ENCODE data around the gene PFDN6.

The PFDN6 gene

GRCh38 chr6:33313709-33314514 is 24.5 kb downstream of the PFDN6 start, which contains the start of gene TAPBP:
TSS of gene TAPBP (minus strand) at chr6:33314078. CDS start at chr6:33314041, 37 bp downstream.
- Histone ChIP-seq H3K27ac (ENCODE audit: low read depth, low read length) (no peak within 1 kb of the TSS), H3K27me3 (ENCODE audit: control insufficient read depth, insufficient read depth, low read length) (no peaks in the 10 kb centered on the region), H3K9ac (ENCODE audit: low read length) (peak within 1 kb of the TSS; percentile 79), H3K4me1 (ENCODE audit: control insufficient read depth, insufficient read depth, low read length) (peaks cover 20% of the 10 kb centered on the region), H3K4me3 (ENCODE audit: low read depth, low read length) (peak within 1 kb of the TSS; percentile 85), H3K36me3 (ENCODE audit: control insufficient read depth, insufficient read depth, low read length) (peaks cover 5% of the 10 kb centered on the region), H3K9me3 (ENCODE audit: control insufficient read depth, insufficient read depth, low read depth, low read length) (no peaks in the 10 kb centered on the region)

- Histone ChIP-seq H3K9me3 (ENCODE audit: control insufficient read depth, insufficient read depth, low read depth, low read length) (no peaks in the 10 kb centered on the region), H3K36me3 (ENCODE audit: control insufficient read depth, insufficient read depth, low read length) (peaks cover 11% of the 10 kb centered on the region), H3K9ac (ENCODE audit: low read length) (no peak overlapping the region), H3K27ac (ENCODE audit: low read depth, low read length) (no peak overlapping the region), H3K4me3 (ENCODE audit: low read depth, low read length) (peak overlapping the region; percentile 85), H3K4me1 (ENCODE audit: control insufficient read depth, insufficient read depth, low read length) (peaks cover 20% of the 10 kb centered on the region), H3K27me3 (ENCODE audit: control insufficient read depth, insufficient read depth, low read length) (no peaks in the 10 kb centered on the region)
Measured at GRCh38 chr6:33314515-33314942, 25.1 kb downstream of the PFDN6 start.

- H3K27me3 ChIP-seq (ENCODE audit: control insufficient read depth, insufficient read depth, low read length): no peaks in the 10 kb centered on the region
- H3K36me3 ChIP-seq (ENCODE audit: control insufficient read depth, insufficient read depth, low read length): peaks cover 18% of the 10 kb centered on the region
- peak overlapping the region; percentile 85 for H3K4me3 ChIP-seq (ENCODE audit: low read depth, low read length)
- no peak overlapping the region for H3K27ac ChIP-seq (ENCODE audit: low read depth, low read length)
- peaks cover 20% of the 10 kb centered on the region for H3K4me1 ChIP-seq (ENCODE audit: control insufficient read depth, insufficient read depth, low read length)
- no peaks in the 10 kb centered on the region for H3K9me3 ChIP-seq (ENCODE audit: control insufficient read depth, insufficient read depth, low read depth, low read length)
- no peak overlapping the region for H3K9ac ChIP-seq (ENCODE audit: low read length)
Measured at GRCh38 chr6:33314943-33315792, 25.8 kb downstream of the PFDN6 start.

- H3K4me1 ChIP-seq (ENCODE audit: control insufficient read depth, insufficient read depth, low read length): peaks cover 24% of the 10 kb centered on the region
- H3K27ac ChIP-seq (ENCODE audit: low read depth, low read length): no peak overlapping the region
- no peak overlapping the region for H3K9ac ChIP-seq (ENCODE audit: low read length)
- no peaks in the 10 kb centered on the region for H3K27me3 ChIP-seq (ENCODE audit: control insufficient read depth, insufficient read depth, low read length)
- H3K9me3 ChIP-seq (ENCODE audit: control insufficient read depth, insufficient read depth, low read depth, low read length): no peaks in the 10 kb centered on the region
- H3K36me3 ChIP-seq (ENCODE audit: control insufficient read depth, insufficient read depth, low read length): peaks cover 26% of the 10 kb centered on the region
- no peak overlapping the region for H3K4me3 ChIP-seq (ENCODE audit: low read depth, low read length)
Measured at GRCh38 chr6:33315793-33316602, 26.6 kb downstream of the PFDN6 start.

- H3K4me3 ChIP-seq (ENCODE audit: low read depth, low read length): peak overlapping the region; percentile 54
- H3K9me3 ChIP-seq (ENCODE audit: control insufficient read depth, insufficient read depth, low read depth, low read length): no peaks in the 10 kb centered on the region
- H3K9ac ChIP-seq (ENCODE audit: low read length): no peak overlapping the region
- no peaks in the 10 kb centered on the region for H3K27me3 ChIP-seq (ENCODE audit: control insufficient read depth, insufficient read depth, low read length)
- H3K27ac ChIP-seq (ENCODE audit: low read depth, low read length): no peak overlapping the region
- peaks cover 32% of the 10 kb centered on the region for H3K36me3 ChIP-seq (ENCODE audit: control insufficient read depth, insufficient read depth, low read length)
- H3K4me1 ChIP-seq (ENCODE audit: control insufficient read depth, insufficient read depth, low read length): peaks cover 32% of the 10 kb centered on the region
Measured at GRCh38 chr6:33316603-33317418, 27.4 kb downstream of the PFDN6 start.

- Histone ChIP-seq H3K4me1 (ENCODE audit: control insufficient read depth, insufficient read depth, low read length) (peaks cover 37% of the 10 kb centered on the region), H3K9ac (ENCODE audit: low read length) (no peak overlapping the region), H3K27me3 (ENCODE audit: control insufficient read depth, insufficient read depth, low read length) (no peaks in the 10 kb centered on the region), H3K4me3 (ENCODE audit: low read depth, low read length) (peak overlapping the region; percentile 96), H3K9me3 (ENCODE audit: control insufficient read depth, insufficient read depth, low read depth, low read length) (no peaks in the 10 kb centered on the region), H3K36me3 (ENCODE audit: control insufficient read depth, insufficient read depth, low read length) (peaks cover 32% of the 10 kb centered on the region), H3K27ac (ENCODE audit: low read depth, low read length) (no peak overlapping the region)
Measured at GRCh38 chr6:33317419-33317668, 27.9 kb downstream of the PFDN6 start.

GRCh38 chr6:33317669-33318425 is 28.4 kb downstream of the PFDN6 start, which contains the start of gene ZBTB22:
TSS of gene ZBTB22 (minus strand) at chr6:33317744. CDS start at chr6:33316916, 828 bp downstream.
- Histone ChIP-seq H3K27ac (ENCODE audit: low read depth, low read length) (peak within 1 kb of the TSS; percentile 26; the same call in 1 of the 2 replicates), H3K4me1 (ENCODE audit: control insufficient read depth, insufficient read depth, low read length) (peaks cover 37% of the 10 kb centered on the region), H3K36me3 (ENCODE audit: control insufficient read depth, insufficient read depth, low read length) (peaks cover 32% of the 10 kb centered on the region), H3K9ac (ENCODE audit: low read length) (peak within 1 kb of the TSS; percentile 90), H3K4me3 (ENCODE audit: low read depth, low read length) (peak within 1 kb of the TSS; percentile 96), H3K27me3 (ENCODE audit: control insufficient read depth, insufficient read depth, low read length) (no peaks in the 10 kb centered on the region), H3K9me3 (ENCODE audit: control insufficient read depth, insufficient read depth, low read depth, low read length) (no peaks in the 10 kb centered on the region)

- Histone ChIP-seq H3K4me3 (ENCODE audit: low read depth, low read length) (peak overlapping the region; percentile 96), H3K36me3 (ENCODE audit: control insufficient read depth, insufficient read depth, low read length) (peaks cover 32% of the 10 kb centered on the region), H3K27ac (ENCODE audit: low read depth, low read length) (peak overlapping the region; percentile 7; the same call in 1 of the 2 replicates), H3K4me1 (ENCODE audit: control insufficient read depth, insufficient read depth, low read length) (peaks cover 37% of the 10 kb centered on the region), H3K9ac (ENCODE audit: low read length) (peak overlapping the region; percentile 13), H3K27me3 (ENCODE audit: control insufficient read depth, insufficient read depth, low read length) (no peaks in the 10 kb centered on the region), H3K9me3 (ENCODE audit: control insufficient read depth, insufficient read depth, low read depth, low read length) (no peaks in the 10 kb centered on the region)
Measured at GRCh38 chr6:33318426-33319073, 29.1 kb downstream of the PFDN6 start.

- Histone ChIP-seq H3K36me3 (ENCODE audit: control insufficient read depth, insufficient read depth, low read length) (peaks cover 32% of the 10 kb centered on the region), H3K27me3 (ENCODE audit: control insufficient read depth, insufficient read depth, low read length) (no peaks in the 10 kb centered on the region), H3K4me3 (ENCODE audit: low read depth, low read length) (no peak overlapping the region), H3K9me3 (ENCODE audit: control insufficient read depth, insufficient read depth, low read depth, low read length) (no peaks in the 10 kb centered on the region), H3K27ac (ENCODE audit: low read depth, low read length) (no peak overlapping the region), H3K9ac (ENCODE audit: low read length) (no peak overlapping the region), H3K4me1 (ENCODE audit: control insufficient read depth, insufficient read depth, low read length) (peaks cover 39% of the 10 kb centered on the region)
Measured at GRCh38 chr6:33319939-33320314, 30.5 kb downstream of the PFDN6 start.
